IgD-negative memory B cell (primary cell): ENCODE results near the gene ARL2BP. TPM values are rescaled to one million over a fixed set of nuclear protein-coding genes. Genes with fewer than 3 reads are reported as not detected.

ENCODE experiments used
- H3K27ac Mint-ChIP-seq, 3 donors: one replicate each; pipeline ENCODE4 v1.8.0; 2020 to 2022; ENCODE audit warnings: mild to moderate bottlenecking in 3 of 3, mixed read lengths in 3 of 3, moderate library complexity in 1 of 3
- H3K27me3 Mint-ChIP-seq: one replicate; pipeline ENCODE4 v1.8.0; 2021; ENCODE audit warnings: mixed read lengths
- H3K36me3 Mint-ChIP-seq: one replicate; pipeline ENCODE4 v1.8.0; 2020; ENCODE audit warnings: mild to moderate bottlenecking, mixed read lengths
- H3K4me1 Mint-ChIP-seq, 3 donors: one replicate each; pipeline ENCODE4 v1.8.0; 2020 to 2022; ENCODE audit warnings: mixed read lengths in 3 of 3, mild to moderate bottlenecking in 1 of 3
- H3K4me3 Mint-ChIP-seq, 4 donors: one replicate each; pipeline ENCODE4 v1.8.0; 2020 to 2022; ENCODE audit warnings: mild to moderate bottlenecking in 4 of 4, mixed read lengths in 4 of 4, moderate library complexity in 3 of 4
- H3K9me3 Mint-ChIP-seq, 3 donors: one replicate each; pipeline ENCODE4 v1.8.0; 2020 to 2021; ENCODE audit warnings: mixed read lengths in 3 of 3, mild to moderate bottlenecking in 1 of 3
- polyA plus RNA-seq: library from polyadenylated mRNA; unstranded; fragments of 300-500 nt; fragmentation: Illumina TruSeq; gene quantifications from one replicate; pipeline ENCODE4 v1.2.3, GENCODE V29; 2021

Gene ARL2BP
- polyA plus RNA-seq, 1 donor from 2014 or later, result 108 TPM

DNA sequence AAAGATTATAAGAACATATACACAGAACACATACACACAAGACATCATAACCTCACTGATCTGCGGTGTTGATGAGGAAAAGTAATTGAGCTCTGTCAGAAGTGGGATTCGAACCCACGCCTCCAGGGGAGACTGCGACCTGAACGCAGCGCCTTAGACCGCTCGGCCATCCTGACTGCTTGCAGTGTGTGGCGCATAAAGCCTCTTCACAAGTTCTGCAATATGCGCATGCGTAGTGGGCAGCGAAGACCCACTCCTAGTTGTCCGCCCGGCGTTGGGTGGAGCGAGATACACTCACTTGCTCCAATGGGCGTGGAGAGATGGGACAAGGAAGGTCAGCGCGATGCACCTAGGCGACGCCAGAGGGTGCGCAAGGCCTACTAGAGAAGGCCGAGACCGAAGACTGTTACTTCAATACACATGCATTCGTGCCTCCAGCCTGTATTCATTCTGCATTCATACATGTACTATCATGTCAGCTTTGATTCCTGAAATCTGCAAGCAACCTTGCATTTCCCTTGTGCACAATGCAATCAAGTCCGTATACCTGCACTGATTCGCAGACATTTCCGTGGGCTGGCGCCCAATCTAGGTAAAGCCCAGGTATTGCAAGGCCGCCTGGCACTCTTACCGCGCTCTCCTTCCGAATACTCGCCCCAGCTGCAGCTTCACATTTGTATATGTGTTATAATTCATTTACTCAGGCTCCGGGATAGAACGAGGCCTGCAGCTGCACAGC lies 55.5 kb downstream of the ARL2BP start:
- Mint-ChIP-seq H3K4me3 (no peak overlapping the region), H3K27me3 (no peaks in the 10 kb centered on the region), H3K4me1 (peaks cover 5 to 18% (median 12%) of the 10 kb centered on the region in 3 donors), H3K9me3 (peaks cover 0 to 1% (median 0%) of the 10 kb centered on the region in 3 donors), H3K27ac (no peak overlapping the region), H3K36me3 (no peaks in the 10 kb centered on the region)

DNA sequence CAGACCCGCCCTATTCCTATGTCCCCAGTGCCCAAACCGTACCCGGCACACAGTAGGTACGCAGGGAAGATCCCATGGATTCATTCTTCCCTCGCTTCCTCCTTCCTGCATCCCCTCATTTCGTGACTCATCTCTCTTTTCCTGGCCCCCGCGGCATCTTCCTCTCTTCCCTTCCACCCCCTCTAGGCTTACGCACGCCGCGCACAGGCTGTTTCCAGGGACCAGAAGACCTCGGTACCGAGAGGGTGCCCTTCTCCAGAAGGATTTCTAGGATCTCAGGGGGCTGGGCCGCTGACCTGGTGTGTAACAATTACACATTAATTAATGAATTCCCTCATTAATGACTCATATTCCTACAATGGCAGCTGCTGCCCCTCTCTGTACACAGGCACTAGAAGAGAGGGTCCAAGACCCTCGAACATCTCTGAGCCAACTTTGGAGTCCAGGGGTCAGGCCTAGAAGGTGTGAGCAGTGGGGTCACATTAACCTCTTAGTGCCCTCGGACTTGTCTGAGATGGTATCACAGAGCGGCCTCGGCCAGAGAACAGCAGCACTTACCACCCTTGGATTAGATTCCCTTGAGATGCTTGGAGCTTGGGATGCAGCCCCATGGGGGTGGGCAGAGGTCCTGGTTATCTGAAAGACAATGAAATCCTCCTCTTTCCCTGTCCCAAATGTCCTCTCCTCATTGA lies 56.2 kb downstream of the ARL2BP start:
- H3K4me1 Mint-ChIP-seq, result peaks cover 5 to 18% (median 12%) of the 10 kb centered on the region in 3 donors
- H3K4me3 Mint-ChIP-seq, result peak overlapping the region in 2 of 4 donors; percentile 34 to 68
- no peaks in the 10 kb centered on the region for H3K36me3 Mint-ChIP-seq
- peak overlapping the region in 2 of 3 donors; percentile 17 to 74 for H3K27ac Mint-ChIP-seq
- H3K27me3 Mint-ChIP-seq, result no peaks in the 10 kb centered on the region
- peaks cover 0 to 1% (median 0%) of the 10 kb centered on the region in 3 donors for H3K9me3 Mint-ChIP-seq

Other genes with a start within 250 kb of the ARL2BP start
- gene CPNE2, start 152.7 kb upstream of the ARL2BP start, polyA plus RNA-seq, result 2.0 TPM
- 91.6 TPM for gene PSME3IP1, start 59.2 kb upstream of the ARL2BP start, polyA plus RNA-seq
- 38.2 TPM for gene RSPRY1, start 58.9 kb upstream of the ARL2BP start, polyA plus RNA-seq
- gene PLLP, start 39.4 kb downstream of the ARL2BP start, polyA plus RNA-seq, result 1.1 TPM
- 0.20 TPM for gene CCL22, start 113.5 kb downstream of the ARL2BP start, polyA plus RNA-seq
- not detected for gene CX3CL1, start 127.2 kb downstream of the ARL2BP start, polyA plus RNA-seq
- gene CCL17, start 159.5 kb downstream of the ARL2BP start, polyA plus RNA-seq, result not detected
- gene CIAPIN1, start 202.1 kb downstream of the ARL2BP start, polyA plus RNA-seq, result 41.2 TPM
- 25.6 TPM for gene COQ9, start 202.2 kb downstream of the ARL2BP start, polyA plus RNA-seq
- gene POLR2C, start 217.4 kb downstream of the ARL2BP start, polyA plus RNA-seq, result 28.3 TPM
- 0.46 TPM for gene DOK4, start 241.2 kb downstream of the ARL2BP start, polyA plus RNA-seq